ENCODE measurements around the gene FAAH.

FAAH gene

DNA sequence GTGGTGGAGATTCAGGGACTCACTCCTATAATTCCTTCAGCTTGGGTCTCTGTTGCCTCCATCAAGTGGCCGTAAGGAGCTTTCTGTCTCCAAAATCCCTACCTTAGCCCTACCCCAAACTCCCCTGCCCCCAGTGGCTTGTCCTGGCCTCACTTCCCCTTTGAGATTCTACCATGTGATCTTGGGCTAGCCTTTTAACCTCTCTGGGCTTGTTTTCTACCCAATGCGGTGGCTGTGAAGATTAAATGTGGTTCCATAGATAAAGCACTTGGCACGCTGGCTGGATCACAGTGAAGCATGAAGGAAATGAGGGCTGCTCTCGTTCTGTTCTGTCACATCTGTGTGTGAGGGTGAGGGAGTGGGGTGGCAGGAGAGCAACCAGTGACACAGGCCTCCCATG is 43.6 kb downstream of the FAAH start:
- no peaks in the 10 kb centered on the region for H3K36me3 ChIP-seq (ENCODE audit: control insufficient read depth, insufficient read depth, low read length)
- no peaks in the 10 kb centered on the region for H3K27me3 ChIP-seq (ENCODE audit: control insufficient read depth, insufficient read depth, low read length)
- DNase-seq (ENCODE audit: low read depth, low spot score): no peak
- H3K9me3 ChIP-seq (ENCODE audit: control insufficient read depth, insufficient read depth, low read length): no peaks in the 10 kb centered on the region
- H3K4me3 ChIP-seq (ENCODE audit: low read length): no peak overlapping the region
- H3K4me1 ChIP-seq (ENCODE audit: control insufficient read depth, insufficient read depth, low read length): peaks cover 2% of the 10 kb centered on the region
- no peak overlapping the region for H3K27ac ChIP-seq (ENCODE audit: low read length)
- no CpG with 5 or more reads among the region's 4 CpGs for WGBS (ENCODE audit: insufficient coverage, insufficient read length)

DNA sequence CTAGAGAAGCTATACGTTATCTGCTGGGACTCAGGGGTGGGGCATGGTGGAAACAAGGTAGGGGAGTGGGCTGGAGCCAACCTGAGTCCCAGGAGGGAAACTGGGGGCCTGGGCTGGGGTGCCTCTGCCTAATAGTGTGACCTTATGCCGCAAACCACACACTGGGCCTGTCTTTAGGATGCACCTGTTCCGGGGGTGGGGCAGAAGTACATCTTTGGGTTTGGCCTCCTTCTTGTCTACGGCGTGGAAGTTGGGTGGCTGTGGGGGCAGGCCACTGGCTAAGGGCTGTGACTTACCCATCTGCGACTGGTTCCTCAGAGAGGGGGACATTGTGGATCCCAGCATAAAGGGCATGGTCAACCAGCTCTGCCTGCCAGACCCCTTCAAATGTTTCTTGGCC is 44.2 kb downstream of the FAAH start:
- Histone ChIP-seq H3K4me3 (ENCODE audit: low read length) (no peak overlapping the region), H3K27ac (ENCODE audit: low read length) (no peak overlapping the region), H3K27me3 (ENCODE audit: control insufficient read depth, insufficient read depth, low read length) (no peaks in the 10 kb centered on the region), H3K4me1 (ENCODE audit: control insufficient read depth, insufficient read depth, low read length) (peaks cover 1% of the 10 kb centered on the region; the same call in 1 of the 2 replicates), H3K36me3 (ENCODE audit: control insufficient read depth, insufficient read depth, low read length) (no peaks in the 10 kb centered on the region), H3K9me3 (ENCODE audit: control insufficient read depth, insufficient read depth, low read length) (no peaks in the 10 kb centered on the region)
- no peak for DNase-seq (ENCODE audit: low read depth, low spot score)
- WGBS (ENCODE audit: insufficient coverage, insufficient read length): no CpG with 5 or more reads among the region's 6 CpGs

DNA sequence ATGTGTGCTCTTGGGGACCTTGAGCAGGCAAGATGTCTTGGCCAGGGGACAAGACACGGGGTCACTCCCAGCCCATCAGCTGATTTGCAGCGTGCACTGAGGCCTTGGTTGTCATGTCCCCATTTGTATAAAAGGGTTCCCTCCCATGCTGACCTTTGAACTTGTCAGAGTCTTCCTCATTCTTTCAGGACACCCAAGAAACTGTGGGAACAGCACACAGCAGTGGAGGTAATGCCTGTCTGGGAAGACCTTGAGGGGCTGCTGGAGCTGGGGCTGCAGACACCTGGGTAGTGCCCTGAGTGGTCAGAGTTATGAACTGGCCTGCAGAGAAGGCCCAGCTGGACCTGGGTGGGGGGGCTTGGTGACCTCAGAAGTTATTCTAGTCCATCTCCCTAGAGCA is 46.4 kb downstream of the FAAH start:
- no peaks in the 10 kb centered on the region for H3K9me3 ChIP-seq (ENCODE audit: control insufficient read depth, insufficient read depth, low read length)
- no peaks in the 10 kb centered on the region; the same call in 1 of the 2 replicates for H3K27me3 ChIP-seq (ENCODE audit: control insufficient read depth, insufficient read depth, low read length)
- no peak for DNase-seq (ENCODE audit: low read depth, low spot score)
- no CpG with 5 or more reads among the region's 2 CpGs for WGBS (ENCODE audit: insufficient coverage, insufficient read length)
- no peaks in the 10 kb centered on the region for H3K36me3 ChIP-seq (ENCODE audit: control insufficient read depth, insufficient read depth, low read length)
- H3K4me1 ChIP-seq (ENCODE audit: control insufficient read depth, insufficient read depth, low read length): peaks cover 1% of the 10 kb centered on the region; the same call in 1 of the 2 replicates
- no peak overlapping the region for H3K27ac ChIP-seq (ENCODE audit: low read length)
- H3K4me3 ChIP-seq (ENCODE audit: low read length): no peak overlapping the region

DNA sequence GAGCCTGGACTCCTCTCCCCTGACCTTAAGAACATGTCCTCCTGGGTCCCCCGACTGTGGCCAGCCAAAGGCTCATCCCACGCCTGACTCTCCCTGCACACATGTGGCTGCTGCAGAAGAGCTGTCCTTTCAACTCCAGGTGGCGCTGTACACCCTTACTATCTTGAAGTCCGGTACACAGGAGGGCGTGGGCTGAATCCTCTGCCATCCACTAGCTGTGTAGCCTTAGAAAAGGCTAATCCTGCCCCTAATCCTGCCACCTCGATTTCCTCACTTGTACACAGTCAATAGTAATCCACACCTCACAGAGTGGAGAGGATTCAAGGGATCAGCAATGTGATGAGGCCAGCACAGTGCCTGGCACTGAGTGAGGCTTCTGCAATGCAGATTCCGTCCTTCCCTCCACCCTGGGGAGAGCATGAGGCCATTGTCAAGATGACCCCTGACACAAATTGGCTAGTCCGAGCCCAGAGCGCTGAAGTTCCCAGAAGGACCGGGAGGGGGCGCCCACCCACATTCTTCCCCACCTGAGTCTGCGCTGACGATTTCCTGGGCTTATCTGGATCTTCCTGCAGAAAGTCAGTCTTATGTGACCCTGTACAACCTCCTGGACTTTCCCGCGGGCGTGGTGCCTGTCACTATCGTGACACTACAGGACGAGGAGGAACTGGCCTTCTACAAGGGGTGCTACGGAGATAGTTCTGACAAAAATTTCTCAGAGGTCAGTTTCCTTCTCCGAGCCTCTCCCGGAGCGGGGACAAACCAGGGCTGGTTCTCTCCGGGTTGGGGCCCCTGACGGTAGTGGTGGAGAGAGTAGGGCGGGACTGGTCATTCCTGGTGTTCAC is 48.4 kb downstream of the FAAH start:
- H3K27ac ChIP-seq (ENCODE audit: low read length): no peak overlapping the region
- WGBS (ENCODE audit: insufficient coverage, insufficient read length): no CpG with 5 or more reads among the region's 25 CpGs
- H3K9me3 ChIP-seq (ENCODE audit: control insufficient read depth, insufficient read depth, low read length): no peaks in the 10 kb centered on the region
- H3K4me1 ChIP-seq (ENCODE audit: control insufficient read depth, insufficient read depth, low read length): peaks cover 7% of the 10 kb centered on the region; the same call in 1 of the 2 replicates
- peak overlapping the region; percentile 53; the same call in 1 of the 2 replicates for H3K4me3 ChIP-seq (ENCODE audit: low read length)
- peaks cover 6% of the 10 kb centered on the region for H3K27me3 ChIP-seq (ENCODE audit: control insufficient read depth, insufficient read depth, low read length)
- no peaks in the 10 kb centered on the region for H3K36me3 ChIP-seq (ENCODE audit: control insufficient read depth, insufficient read depth, low read length)
- DNase-seq (ENCODE audit: low read depth, low spot score): peak; percentile 95

DNA sequence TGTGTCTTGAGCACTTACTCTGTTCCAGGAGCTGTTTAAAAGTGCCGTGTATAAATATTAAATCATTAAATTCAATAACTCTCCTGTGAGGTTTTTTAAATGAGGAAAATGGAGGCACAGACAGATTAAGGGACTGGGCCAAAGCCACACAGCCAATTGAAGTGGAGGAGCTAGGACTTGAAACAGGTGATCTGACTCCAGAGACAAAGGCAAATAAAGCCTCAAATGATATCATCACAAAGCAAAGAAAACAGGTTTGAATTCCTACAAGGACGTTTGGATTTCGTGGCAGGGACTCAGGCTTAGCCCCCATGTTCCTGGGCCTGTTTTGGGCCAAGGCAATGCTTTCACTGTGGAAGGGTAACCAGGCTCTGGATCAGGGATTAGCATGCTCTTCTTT is 50.3 kb downstream of the FAAH start:
- Histone ChIP-seq H3K9me3 (ENCODE audit: control insufficient read depth, insufficient read depth, low read length) (no peaks in the 10 kb centered on the region), H3K4me1 (ENCODE audit: control insufficient read depth, insufficient read depth, low read length) (peaks cover 10% of the 10 kb centered on the region; the same call in 1 of the 2 replicates), H3K4me3 (ENCODE audit: low read length) (no peak overlapping the region), H3K36me3 (ENCODE audit: control insufficient read depth, insufficient read depth, low read length) (no peaks in the 10 kb centered on the region), H3K27ac (ENCODE audit: low read length) (no peak overlapping the region), H3K27me3 (ENCODE audit: control insufficient read depth, insufficient read depth, low read length) (peaks cover 22% of the 10 kb centered on the region)
- no peak for DNase-seq (ENCODE audit: low read depth, low spot score)
- WGBS (ENCODE audit: insufficient coverage, insufficient read length): no CpG with 5 or more reads among the region's 3 CpGs

DNA sequence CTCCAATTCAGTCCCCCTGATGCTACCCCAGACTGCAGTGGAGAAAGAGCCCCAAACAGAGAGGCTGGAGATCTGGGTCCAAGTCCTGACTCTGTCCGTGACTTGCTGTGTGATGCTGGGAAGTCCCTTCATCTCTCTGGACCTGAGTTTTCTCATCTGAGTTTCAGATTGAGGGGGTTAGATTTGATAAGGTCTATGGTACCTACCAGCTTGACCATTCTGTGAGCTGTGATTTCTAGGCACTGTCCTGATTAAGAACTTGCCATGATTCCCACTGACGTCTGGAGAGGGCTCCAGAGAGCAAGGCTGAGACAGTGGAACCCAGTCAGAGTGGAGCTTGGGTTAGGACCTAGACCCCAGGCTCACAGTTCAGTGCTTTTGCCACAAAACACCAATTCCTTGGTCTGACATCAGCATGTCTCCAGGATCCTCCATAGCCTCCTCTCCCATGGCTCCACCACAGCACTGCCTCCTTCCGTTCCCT is 51.7 kb downstream of the FAAH start:
- Histone ChIP-seq H3K36me3 (ENCODE audit: control insufficient read depth, insufficient read depth, low read length) (no peaks in the 10 kb centered on the region), H3K27ac (ENCODE audit: low read length) (no peak overlapping the region), H3K27me3 (ENCODE audit: control insufficient read depth, insufficient read depth, low read length) (peaks cover 35% of the 10 kb centered on the region), H3K4me3 (ENCODE audit: low read length) (no peak overlapping the region), H3K4me1 (ENCODE audit: control insufficient read depth, insufficient read depth, low read length) (peaks cover 10% of the 10 kb centered on the region; the same call in 1 of the 2 replicates), H3K9me3 (ENCODE audit: control insufficient read depth, insufficient read depth, low read length) (no peaks in the 10 kb centered on the region)
- no peak for DNase-seq (ENCODE audit: low read depth, low spot score)
- no CpG with 5 or more reads among the region's 3 CpGs for WGBS (ENCODE audit: insufficient coverage, insufficient read length)

DNA sequence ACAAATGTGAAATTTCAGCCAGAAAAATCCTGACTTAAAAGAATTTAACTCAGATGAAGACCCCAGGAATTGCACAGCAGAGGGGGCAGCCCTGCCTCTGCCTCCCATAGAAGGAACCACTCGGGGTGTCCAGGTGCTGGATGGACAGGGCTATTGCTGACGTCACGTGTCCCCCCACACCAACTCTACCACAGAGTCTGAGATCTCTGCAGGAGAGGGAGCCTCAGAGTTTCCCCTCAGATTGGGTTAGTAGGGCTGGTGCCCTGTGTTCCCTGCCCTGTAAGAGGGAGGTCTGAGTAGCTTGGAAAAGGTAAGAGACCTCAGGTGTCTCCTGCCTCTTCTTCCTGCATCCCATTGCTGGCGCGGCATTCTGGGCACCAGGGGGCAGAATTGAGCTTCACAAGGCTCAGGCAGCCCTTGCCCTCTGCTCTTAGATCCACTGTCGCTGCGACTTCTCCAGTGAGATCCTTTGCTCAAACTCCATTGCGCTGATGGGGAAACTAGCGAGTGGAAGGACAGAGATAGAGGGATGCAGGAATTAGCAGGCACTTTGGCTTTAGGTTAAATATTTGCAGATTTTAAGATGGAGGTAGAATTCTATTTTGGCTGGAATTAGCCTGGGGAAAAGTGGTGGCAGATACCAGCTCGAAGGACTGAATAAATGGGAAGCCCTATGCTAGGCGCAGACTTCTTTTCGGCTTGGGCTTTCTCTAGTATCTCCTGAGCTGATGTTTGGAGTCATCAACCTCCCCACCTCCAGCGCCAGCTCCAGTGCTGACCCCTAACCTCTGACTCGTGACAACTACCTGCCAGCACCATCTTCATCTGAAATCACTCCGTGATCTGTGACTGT is 52.8 kb downstream of the FAAH start:
- H3K4me3 ChIP-seq (ENCODE audit: low read length): no peak overlapping the region
- peak; percentile 89 for DNase-seq (ENCODE audit: low read depth, low spot score)
- H3K36me3 ChIP-seq (ENCODE audit: control insufficient read depth, insufficient read depth, low read length): no peaks in the 10 kb centered on the region
- H3K27ac ChIP-seq (ENCODE audit: low read length): no peak overlapping the region
- peaks cover 10% of the 10 kb centered on the region; the same call in 1 of the 2 replicates for H3K4me1 ChIP-seq (ENCODE audit: control insufficient read depth, insufficient read depth, low read length)
- WGBS (ENCODE audit: insufficient coverage, insufficient read length): no CpG with 5 or more reads among the region's 15 CpGs
- H3K9me3 ChIP-seq (ENCODE audit: control insufficient read depth, insufficient read depth, low read length): no peaks in the 10 kb centered on the region
- H3K27me3 ChIP-seq (ENCODE audit: control insufficient read depth, insufficient read depth, low read length): peaks cover 45% of the 10 kb centered on the region

DNA sequence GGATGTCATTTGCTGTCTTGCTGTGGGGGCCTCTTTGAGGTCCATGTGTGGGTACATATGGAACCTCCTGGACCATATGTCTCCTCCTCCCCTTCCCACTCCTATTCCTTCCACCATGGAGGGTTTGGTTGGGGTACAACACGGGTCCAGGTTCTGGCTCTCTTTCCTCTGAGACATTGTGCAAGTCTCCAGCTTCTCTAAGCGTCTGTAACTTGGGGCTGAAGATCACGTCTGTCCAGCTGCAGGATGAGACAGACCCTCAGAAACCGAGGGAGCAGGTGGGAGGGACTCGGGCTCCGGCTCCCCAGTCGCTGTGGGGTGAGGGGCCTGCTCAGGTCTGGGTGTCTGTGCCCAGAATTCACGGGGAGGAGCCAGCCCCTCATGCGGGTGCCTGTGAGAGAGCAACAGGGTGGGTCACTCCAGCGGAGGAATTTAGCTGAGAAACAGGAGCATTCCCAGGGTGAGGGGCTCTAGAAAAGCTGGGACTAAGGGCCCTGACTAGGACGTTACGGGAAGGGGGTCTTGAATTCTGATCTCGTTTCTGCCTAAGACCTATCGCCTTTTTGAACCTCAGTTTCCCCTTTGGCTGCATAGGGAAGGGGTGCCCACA is 53.5 kb downstream of the FAAH start:
- no peak for DNase-seq (ENCODE audit: low read depth, low spot score)
- no CpG with 5 or more reads among the region's 14 CpGs for WGBS (ENCODE audit: insufficient coverage, insufficient read length)
- Histone ChIP-seq H3K9me3 (ENCODE audit: control insufficient read depth, insufficient read depth, low read length) (no peaks in the 10 kb centered on the region), H3K36me3 (ENCODE audit: control insufficient read depth, insufficient read depth, low read length) (no peaks in the 10 kb centered on the region), H3K4me1 (ENCODE audit: control insufficient read depth, insufficient read depth, low read length) (peaks cover 8% of the 10 kb centered on the region; the same call in 1 of the 2 replicates), H3K27ac (ENCODE audit: low read length) (no peak overlapping the region), H3K4me3 (ENCODE audit: low read length) (no peak overlapping the region; the same call in 1 of the 2 replicates), H3K27me3 (ENCODE audit: control insufficient read depth, insufficient read depth, low read length) (peaks cover 52% of the 10 kb centered on the region)

DNA sequence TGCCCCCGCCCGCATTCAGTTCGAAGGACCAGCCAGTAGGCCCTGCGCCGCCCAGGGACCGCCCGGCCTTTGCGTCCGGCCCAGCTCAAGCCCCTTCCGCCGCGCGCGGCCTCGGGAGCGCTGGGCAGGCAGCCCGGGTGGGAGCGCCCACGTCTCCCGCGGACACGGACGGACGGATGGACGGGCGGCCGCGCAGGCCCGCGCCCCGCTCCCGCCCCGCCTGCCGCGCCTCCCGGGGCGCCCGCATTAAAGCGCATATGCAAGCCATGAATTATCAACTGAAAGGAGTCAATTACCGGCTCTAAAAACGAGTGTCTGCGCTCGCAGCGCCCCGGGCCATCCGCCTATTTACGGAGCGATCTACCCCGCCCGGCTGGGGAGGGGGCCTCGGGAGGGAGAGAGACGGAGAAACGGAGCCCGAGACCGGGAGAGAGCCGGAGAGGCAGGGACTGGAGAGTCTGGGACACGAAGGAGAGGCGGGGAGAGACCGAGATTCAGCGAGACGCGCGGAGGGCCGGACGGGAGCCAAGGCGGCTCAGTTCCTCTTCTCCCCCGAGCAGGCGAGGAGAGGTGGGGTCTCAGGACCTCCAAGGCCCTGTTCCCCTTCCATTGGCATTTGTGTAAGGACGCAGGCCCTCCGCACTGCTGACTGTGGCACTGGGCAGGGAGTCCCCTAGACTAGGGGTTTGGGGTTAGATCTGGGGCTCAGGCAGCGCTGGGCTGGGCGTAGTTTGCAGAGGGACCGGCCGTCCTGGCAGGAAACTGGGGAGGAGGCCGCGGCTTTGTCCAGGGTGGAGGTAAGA is 54.2 kb downstream of the FAAH start:
- no peak for DNase-seq (ENCODE audit: low read depth, low spot score)
- H3K9me3 ChIP-seq (ENCODE audit: control insufficient read depth, insufficient read depth, low read length): no peaks in the 10 kb centered on the region
- H3K4me3 ChIP-seq (ENCODE audit: low read length): peak overlapping the region; percentile 39; the same call in 1 of the 2 replicates
- H3K27me3 ChIP-seq (ENCODE audit: control insufficient read depth, insufficient read depth, low read length): peaks cover 58% of the 10 kb centered on the region
- WGBS (ENCODE audit: insufficient coverage, insufficient read length): no CpG with 5 or more reads among the region's 76 CpGs
- peaks cover 10% of the 10 kb centered on the region; the same call in 1 of the 2 replicates for H3K4me1 ChIP-seq (ENCODE audit: control insufficient read depth, insufficient read depth, low read length)
- no peak overlapping the region for H3K27ac ChIP-seq (ENCODE audit: low read length)
- H3K36me3 ChIP-seq (ENCODE audit: control insufficient read depth, insufficient read depth, low read length): no peaks in the 10 kb centered on the region

Measured in iPS DF 6.9 (cell line).